HG03342 (cell line): ENCODE measurements around the gene PLA2G6.
A peak's percentile ranks its signal among the peaks of the same experiment; 100 is the strongest.

Source experiments
- ATAC-seq: cut with Tn5 transposase; IDR thresholded peaks from one replicate; pipeline ENCODE4 v1.9.1; 2021; ENCODE audit warnings: mild to moderate bottlenecking, moderate library complexity; ENCODE audit not compliant: unreplicated experiment

Gene PLA2G6

GRCh38 chr22:38181453-38182200, at the start of gene PLA2G6:
Gene PLA2G6, minus strand, starts transcription at chr22:38181830. Its CDS starts 12,404 bp downstream, at chr22:38169426.
- peak; percentile 87 for ATAC-seq

- ATAC-seq = no peak
Measured at GRCh38 chr22:38230916-38231315, 49.3 kb upstream of the PLA2G6 start.

GRCh38 chr22:38230108-38230825, 48.6 kb upstream of the PLA2G6 start:
- no peak for ATAC-seq

- no peak for ATAC-seq
Measured at GRCh38 chr22:38228873-38229740, 47.5 kb upstream of the PLA2G6 start.

GRCh38 chr22:38228326-38228872, 46.8 kb upstream of the PLA2G6 start:
- no peak for ATAC-seq

GRCh38 chr22:38226853-38227649, 45.4 kb upstream of the PLA2G6 start:
- no peak for ATAC-seq

- ATAC-seq = no peak
Measured at GRCh38 chr22:38223289-38223960, 41.8 kb upstream of the PLA2G6 start.

- no peak for ATAC-seq
Measured at GRCh38 chr22:38222797-38223119, 41.1 kb upstream of the PLA2G6 start.

GRCh38 chr22:38221908-38222796, 40.5 kb upstream of the PLA2G6 start:
- ATAC-seq = no peak

GRCh38 chr22:38221407-38221806, 39.8 kb upstream of the PLA2G6 start:
- no peak for ATAC-seq

- no peak for ATAC-seq
Measured at GRCh38 chr22:38220653-38221386, 39.2 kb upstream of the PLA2G6 start.

- ATAC-seq = no peak
Measured at GRCh38 chr22:38220163-38220562, 38.5 kb upstream of the PLA2G6 start.

- ATAC-seq = no peak
Measured at GRCh38 chr22:38219632-38220031, 38.0 kb upstream of the PLA2G6 start.

GRCh38 chr22:38218661-38219622, 37.3 kb upstream of the PLA2G6 start:
- no peak for ATAC-seq

GRCh38 chr22:38215156-38216038, 33.8 kb upstream of the PLA2G6 start:
- ATAC-seq = no peak
